Measurements from ENCODE around the gene PARG.
"Not testable (repeated sequence)": the region's sequence is repeated elsewhere in the genome, so short reads cannot be mapped to it uniquely, and the experiment has no call there.

Gene PARG

GRCh38 chr10:49910295-49910694, 31.5 kb downstream of the PARG start:
- not testable (repeated sequence) for H3K4me3 ChIP-seq (ENCODE audit: low read depth, low read length); DNase-seq (ENCODE audit: low read depth)

DNA sequence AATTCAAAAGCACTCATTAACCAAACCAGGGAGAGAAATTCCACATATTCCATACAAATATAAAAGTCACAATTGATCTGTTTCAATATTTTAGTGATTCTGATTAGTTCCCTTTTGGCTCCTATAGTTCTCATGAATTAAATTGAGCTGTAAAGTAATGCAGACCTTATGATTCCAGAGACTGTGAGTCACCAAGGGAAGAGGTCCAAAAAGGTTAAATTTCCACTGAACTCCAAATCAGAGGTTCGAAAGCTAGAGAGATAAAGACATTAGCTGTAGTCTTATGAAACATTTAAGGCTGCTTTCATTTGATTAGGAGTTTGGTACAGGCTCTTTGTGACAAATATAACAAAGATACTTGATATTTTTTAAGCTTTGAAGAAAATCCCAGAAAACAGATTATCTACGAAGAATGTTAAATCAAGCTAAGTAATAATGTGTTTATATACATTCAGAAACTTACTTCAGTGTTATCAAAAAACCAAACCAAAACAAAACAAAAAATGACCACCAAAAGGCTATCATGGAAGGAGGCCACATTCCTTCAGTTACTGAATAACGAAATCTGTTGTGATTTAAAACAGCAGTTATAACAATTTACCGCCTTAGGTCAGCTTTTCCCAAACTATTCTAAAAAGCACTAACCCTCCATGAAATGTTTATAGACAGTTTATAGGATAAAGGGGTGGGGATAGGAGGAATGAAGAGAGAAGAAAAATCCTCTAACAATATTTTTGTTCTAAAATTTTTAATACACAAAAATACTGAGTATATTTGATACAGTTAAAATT, 33.3 kb downstream of the PARG start:
- DNase-seq (ENCODE audit: low read depth); H3K4me3 ChIP-seq (ENCODE audit: low read depth, low read length): not testable (repeated sequence)

GRCh38 chr10:49903829-49904228, 38.0 kb downstream of the PARG start:
- H3K4me3 ChIP-seq (ENCODE audit: low read depth, low read length); DNase-seq (ENCODE audit: low read depth): not testable (repeated sequence)

DNA sequence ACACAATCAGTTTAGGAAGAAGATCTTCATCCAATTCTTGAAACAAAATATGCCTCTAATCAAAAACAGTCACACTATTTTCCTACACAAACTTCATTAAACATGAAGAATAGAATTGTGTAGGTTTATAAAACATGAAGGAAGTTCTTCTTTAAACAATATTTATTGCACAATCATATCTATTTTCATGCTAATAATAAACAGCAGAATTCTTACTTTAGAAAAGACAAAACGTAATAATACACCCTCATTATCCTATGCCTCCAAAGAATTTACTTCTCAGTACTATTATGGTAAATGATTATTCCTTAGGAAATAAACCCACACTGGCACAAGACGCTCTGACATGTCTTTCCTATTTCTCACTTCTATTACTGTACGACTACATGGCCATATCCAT, 41.4 kb downstream of the PARG start:
- DNase-seq (ENCODE audit: low read depth); H3K4me3 ChIP-seq (ENCODE audit: low read depth, low read length): not testable (repeated sequence)

DNA sequence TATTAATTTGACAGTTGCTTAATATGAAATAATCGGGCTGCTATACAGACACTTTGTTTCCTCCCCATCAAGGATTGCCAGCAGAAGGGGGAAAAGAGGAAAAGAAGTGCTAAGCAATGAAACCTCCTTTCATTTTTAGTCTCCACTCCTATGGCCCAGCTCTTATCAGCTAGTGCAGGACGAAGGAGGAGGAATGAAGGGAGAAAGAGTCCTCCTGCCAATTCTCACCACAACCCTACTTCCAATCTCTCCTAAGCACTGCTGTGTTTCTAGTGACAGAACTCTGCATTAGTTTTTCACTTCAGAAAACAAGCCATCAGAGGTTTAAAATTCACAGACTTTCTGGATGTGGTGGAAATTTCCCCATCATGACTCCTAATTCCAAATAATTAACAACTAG, 41.8 kb downstream of the PARG start:
- not testable (repeated sequence) for H3K4me3 ChIP-seq (ENCODE audit: low read depth, low read length); DNase-seq (ENCODE audit: low read depth)

DNA sequence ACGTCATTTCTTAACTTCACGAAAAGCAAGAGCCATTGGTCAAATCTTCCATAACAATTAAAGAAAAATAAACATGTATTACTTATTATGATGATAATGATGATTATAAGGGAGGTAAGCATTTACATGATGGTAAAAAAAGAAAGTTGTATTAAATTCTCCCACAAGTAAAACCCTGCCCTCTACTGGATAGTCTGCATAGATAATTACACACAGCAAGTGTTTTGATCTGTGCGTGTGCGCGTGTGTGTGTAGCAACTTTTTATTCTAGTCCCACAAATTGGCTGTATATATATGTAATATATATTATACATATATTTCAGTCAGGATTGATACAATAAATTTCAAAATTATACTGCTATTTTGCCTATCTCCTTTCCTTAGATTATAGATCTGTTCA, 51.8 kb downstream of the PARG start:
- not testable (repeated sequence) for H3K4me3 ChIP-seq (ENCODE audit: low read depth, low read length); DNase-seq (ENCODE audit: low read depth)

DNA sequence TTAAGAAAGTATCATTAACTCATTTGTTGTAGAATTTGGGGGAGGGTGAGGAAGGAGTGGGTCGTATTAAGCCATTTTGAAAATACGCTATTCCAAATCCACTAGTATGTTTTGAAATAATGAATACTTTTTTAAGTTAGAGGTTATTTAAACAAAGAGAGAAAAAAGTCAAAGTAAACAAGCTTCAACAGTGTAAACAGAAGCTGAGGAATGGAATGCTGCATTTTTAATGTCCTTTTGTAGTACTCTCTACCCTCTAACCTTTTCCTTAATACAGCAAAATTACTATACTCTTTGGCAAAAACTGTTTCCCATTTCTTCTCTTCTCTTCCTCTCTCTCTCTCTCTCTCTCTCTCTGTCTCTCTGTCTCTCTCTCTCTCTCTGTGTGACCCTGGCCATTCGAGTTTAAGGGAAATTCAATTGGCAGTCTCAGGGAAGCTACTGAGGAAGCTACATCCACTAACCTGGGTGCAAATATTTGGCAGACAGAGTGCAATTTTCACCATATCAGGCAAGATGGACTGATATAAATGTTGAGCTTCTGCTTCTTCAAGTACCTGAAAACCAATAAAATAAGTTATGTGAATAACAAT, 57.0 kb downstream of the PARG start:
- H3K4me3 ChIP-seq (ENCODE audit: low read depth, low read length); DNase-seq (ENCODE audit: low read depth): not testable (repeated sequence)

DNA sequence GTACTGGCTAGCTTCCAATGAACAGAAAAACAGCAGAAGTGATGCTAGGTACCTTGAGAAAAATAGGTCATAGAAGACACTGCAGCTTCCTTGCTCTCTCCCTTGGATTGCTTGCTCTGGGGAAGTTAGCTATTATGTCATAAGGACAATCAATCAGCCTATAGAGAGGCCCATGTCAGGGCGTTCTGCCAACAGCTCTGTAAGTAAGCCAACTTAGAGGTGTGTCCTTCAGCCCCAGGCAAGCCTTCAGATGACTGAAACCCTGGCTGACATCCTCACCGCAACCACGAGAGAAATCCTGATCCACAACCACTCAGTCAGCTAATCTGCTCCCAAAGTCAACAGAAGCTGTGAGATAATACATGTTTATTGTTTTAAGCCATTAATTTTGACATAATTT, 58.0 kb downstream of the PARG start:
- not testable (repeated sequence) for DNase-seq (ENCODE audit: low read depth); H3K4me3 ChIP-seq (ENCODE audit: low read depth, low read length)

DNA sequence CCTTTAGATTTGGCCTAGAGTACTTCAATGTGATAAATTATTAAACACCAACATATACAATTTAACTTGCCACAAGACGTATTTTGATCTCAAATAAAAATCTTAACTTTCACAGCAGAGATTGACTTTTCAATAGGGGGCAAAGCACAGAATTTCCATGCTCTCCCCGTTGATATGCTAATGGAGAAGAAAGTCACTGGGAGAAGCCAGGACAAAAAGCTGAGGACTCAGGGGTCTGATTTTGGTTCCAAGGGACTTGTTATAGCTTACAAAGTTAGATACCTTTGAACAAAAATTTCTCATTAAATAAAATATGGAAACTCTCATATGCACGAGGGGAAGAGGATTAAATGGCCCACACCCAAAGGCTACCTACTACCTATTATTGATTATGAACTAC, 59.5 kb downstream of the PARG start:
- H3K4me3 ChIP-seq (ENCODE audit: low read depth, low read length); DNase-seq (ENCODE audit: low read depth): not testable (repeated sequence)

- DNase-seq (ENCODE audit: low read depth); H3K4me3 ChIP-seq (ENCODE audit: low read depth, low read length): not testable (repeated sequence)
Observed at GRCh38 chr10:49872740-49873139, 69.1 kb downstream of the PARG start.

DNA sequence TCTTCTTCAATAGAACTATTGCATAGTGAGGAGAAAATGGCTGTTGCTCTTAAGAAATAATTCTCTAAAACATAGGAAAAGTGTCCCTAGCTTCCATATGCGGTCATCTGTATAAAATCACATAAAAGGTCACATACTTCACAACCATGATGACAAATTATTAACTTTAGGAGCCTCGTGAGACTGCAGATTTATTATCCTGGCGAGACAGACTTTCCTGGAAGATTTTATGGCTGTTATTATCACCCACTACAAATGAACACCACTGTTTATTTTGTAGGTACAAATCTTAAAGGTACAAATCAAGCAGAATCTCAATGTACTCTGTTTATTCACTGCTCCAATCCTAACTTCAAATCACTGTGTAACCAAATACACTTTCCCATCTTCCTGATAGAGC, 70.4 kb downstream of the PARG start:
- DNase-seq (ENCODE audit: low read depth); H3K4me3 ChIP-seq (ENCODE audit: low read depth, low read length): not testable (repeated sequence)

DNA sequence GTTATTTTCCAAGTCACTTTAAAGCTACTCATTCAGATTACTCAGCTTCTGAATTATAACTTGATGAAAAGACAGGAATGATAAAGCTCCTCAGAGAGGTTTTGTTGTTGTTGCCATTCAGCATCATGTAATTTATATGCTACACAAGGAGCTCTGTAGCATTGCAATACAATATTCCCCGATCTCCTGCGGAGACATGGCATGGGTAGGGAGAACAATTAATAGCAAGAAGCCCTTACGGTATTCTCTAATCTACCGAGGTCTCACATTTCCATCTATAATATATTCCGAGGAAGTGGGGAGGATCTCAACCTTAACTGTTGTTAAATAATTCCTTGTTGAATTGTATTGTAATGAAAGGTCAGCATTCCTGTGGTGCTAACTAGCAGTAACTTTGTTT, 81.9 kb downstream of the PARG start:
- not testable (repeated sequence) for H3K4me3 ChIP-seq (ENCODE audit: low read depth, low read length); DNase-seq (ENCODE audit: low read depth)

DNA sequence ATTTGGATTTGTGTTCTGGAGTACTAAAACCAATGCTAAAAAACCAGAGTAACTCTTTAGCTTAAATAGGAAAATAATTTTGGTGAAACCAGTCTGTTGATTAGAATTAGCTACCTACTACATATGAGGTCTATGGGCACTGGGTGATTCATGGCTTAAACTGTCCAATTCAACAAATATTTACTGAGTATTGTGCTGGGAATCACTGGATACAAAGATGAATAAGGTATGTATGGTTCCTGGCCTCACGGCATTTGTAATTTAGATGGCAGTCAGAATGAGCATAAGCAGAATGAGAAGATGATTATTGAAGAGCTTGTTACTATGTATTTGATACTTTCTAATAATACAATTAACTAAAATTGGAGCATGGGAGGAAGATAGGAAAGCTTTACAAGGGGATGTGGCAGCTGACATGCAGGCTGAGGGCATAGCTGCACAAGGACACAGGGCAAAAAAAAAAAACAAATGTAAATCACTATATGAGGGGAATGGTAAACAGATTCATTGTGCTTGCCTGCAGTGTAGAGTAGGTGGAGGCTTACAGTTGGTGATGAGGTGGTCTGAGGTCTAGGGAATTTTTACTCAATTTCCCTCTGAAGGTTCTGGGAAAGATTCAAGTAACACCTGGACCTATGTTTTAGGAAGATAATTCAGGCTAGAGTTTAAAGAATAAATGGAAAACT, 83.0 kb downstream of the PARG start:
- not testable (repeated sequence) for DNase-seq (ENCODE audit: low read depth)

DNA sequence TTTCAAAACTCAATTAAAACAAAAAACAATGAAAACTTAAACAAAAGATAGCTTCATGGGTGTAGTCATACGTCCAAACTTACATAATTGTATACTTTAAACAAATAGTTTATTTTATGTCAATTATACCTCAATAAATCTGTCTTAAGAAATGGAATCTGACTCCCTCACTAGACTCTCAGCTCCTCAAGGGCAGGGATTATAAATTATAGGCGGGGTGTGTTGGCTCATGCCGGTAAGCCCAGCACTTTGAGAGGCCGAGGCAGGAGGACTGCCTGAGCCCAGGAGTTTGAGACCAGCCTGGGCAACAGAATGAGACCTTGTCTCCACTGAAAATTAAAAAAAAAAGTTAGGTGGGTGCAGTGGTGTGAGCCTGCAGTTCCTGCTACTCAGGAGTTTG, 92.3 kb downstream of the PARG start:
- H3K4me3 ChIP-seq (ENCODE audit: low read depth, low read length); DNase-seq (ENCODE audit: low read depth): not testable (repeated sequence)

More for the DNA sequence above, 83.0 kb downstream of the PARG start:
- not testable (repeated sequence) for H3K4me3 ChIP-seq (ENCODE audit: low read depth, low read length)

All from GM12864 (cell line).